Ishikawa (cell line): Measurements from ENCODE around the gene ZNF287.

Experiments
- EP300 ChIP-seq: IDR thresholded peaks from 2 replicates; pipeline ENCODE4 v1.6.1; 2012; ENCODE audit warnings: borderline replicate concordance
- MAX ChIP-seq: IDR thresholded peaks from 2 replicates; pipeline ENCODE4 v1.6.1; 2012
- NFIC ChIP-seq: IDR thresholded peaks from 2 replicates; pipeline ENCODE4 v1.6.1; 2012
- RAD21 ChIP-seq: IDR thresholded peaks from 2 replicates; pipeline ENCODE4 v1.6.1; 2012; ENCODE audit warnings: low read depth
- TCF12 ChIP-seq: IDR thresholded peaks from 2 replicates; pipeline ENCODE4 v1.6.1; 2012; ENCODE audit warnings: low read depth
- TEAD4 ChIP-seq: IDR thresholded peaks from 2 replicates; pipeline ENCODE4 v1.6.1; 2012
- YY1 ChIP-seq: IDR thresholded peaks from 2 replicates; pipeline ENCODE4 v1.6.1; 2012; ENCODE audit warnings: low read depth

DNA sequence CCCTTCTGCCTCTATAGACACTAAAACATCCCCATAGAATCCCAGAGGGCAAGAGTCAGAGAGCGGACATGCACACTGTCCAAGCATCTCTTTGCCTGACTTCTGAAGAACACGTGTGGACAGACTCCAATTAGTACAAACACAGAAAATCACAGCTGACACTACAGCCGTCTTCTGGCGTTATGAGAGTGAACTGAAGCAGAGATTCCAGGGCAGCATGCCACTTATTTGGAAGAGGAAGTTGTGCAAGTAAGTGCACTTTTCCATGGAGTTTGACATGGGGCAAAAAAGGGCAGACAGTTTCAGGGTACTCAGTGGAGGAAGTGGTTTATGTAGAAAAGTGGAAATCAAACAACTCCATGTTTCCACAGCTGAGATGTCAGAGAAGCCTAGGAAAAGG, 16.8 kb upstream of the ZNF287 start:
- TF ChIP-seq RAD21 (no peak), TEAD4 (no peak), YY1 (no peak), NFIC (no peak), EP300 (no peak), TCF12 (no peak), MAX (no peak)
